NB4 (cell line): ENCODE data around the gene USP53.

ENCODE experiments used
- MYC ChIP-seq: IDR thresholded peaks from 2 replicates; pipeline ENCODE4 v1.6.1; 2011; ENCODE audit warnings: low read depth, low read length
- POLR2A ChIP-seq: IDR thresholded peaks from 2 replicates; pipeline ENCODE4 v1.6.1; 2011; ENCODE audit warnings: mild to moderate bottlenecking; ENCODE audit not compliant: insufficient read length; ENCODE audit errors: extremely low read depth
- TF ChIP-seq, protein P1 (sequence below): IDR thresholded peaks from one replicate; pipeline ENCODE4 v1.5.1; 2012; ENCODE audit warnings: low read depth, low read length
- TF ChIP-seq, protein P2 (sequence below): IDR thresholded peaks from 2 replicates; pipeline ENCODE4 v1.6.1; 2011; ENCODE audit warnings: low read depth, low read length

DNA sequence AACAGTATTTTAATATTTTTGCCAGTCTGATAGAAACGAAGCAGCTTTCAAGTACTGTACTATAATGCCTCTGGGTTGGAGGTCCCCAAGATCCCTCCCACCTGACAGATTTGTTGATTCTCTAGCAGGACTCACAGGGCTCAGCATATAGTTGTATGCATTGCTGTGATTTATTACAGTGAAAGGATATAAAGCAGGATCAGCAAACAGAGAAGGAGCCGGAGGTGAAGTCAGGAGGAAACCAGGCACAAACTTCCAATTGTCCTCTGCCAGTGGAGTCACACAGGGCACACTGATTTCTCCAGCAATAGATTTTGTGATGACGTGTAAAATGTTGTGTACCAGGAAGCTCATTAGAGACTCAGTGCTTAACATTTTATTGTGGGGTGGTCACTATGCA lies 19.0 kb downstream of the USP53 start:
- TF ChIP-seq, protein P1, sequence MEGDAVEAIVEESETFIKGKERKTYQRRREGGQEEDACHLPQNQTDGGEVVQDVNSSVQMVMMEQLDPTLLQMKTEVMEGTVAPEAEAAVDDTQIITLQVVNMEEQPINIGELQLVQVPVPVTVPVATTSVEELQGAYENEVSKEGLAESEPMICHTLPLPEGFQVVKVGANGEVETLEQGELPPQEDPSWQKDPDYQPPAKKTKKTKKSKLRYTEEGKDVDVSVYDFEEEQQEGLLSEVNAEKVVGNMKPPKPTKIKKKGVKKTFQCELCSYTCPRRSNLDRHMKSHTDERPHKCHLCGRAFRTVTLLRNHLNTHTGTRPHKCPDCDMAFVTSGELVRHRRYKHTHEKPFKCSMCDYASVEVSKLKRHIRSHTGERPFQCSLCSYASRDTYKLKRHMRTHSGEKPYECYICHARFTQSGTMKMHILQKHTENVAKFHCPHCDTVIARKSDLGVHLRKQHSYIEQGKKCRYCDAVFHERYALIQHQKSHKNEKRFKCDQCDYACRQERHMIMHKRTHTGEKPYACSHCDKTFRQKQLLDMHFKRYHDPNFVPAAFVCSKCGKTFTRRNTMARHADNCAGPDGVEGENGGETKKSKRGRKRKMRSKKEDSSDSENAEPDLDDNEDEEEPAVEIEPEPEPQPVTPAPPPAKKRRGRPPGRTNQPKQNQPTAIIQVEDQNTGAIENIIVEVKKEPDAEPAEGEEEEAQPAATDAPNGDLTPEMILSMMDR, result no peak
- no peak for TF ChIP-seq POLR2A
- TF ChIP-seq, protein P2, sequence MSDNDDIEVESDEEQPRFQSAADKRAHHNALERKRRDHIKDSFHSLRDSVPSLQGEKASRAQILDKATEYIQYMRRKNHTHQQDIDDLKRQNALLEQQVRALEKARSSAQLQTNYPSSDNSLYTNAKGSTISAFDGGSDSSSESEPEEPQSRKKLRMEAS, result no peak
- TF ChIP-seq MYC, result no peak
